Activated CD4-positive, alpha-beta T cell treated with anti-CD3 and anti-CD28 coated beads, Interleukin-2, amount 10 ng/mL, durations not matched to agents 7 days and 5 days (primary cell): ENCODE results near the gene AKAIN1. TPM values are rescaled to one million over a fixed set of nuclear protein-coding genes. Genes with fewer than 3 reads are reported as not detected.

ENCODE experiments used
- CTCF ChIA-PET: fragments of 350-600 bp; sonication (Branson Sonifier 250); formaldehyde crosslinking; loops from one replicate; lab custom pipeline; 2021; ENCODE audit warnings: antibody characterized with exemption; lab: Charles Lee
- POLR2A ChIA-PET: fragments of 350-600 bp; sonication (Branson Sonifier 250); formaldehyde crosslinking; loops from one replicate; lab custom pipeline; 2021; ENCODE audit warnings: antibody characterized with exemption; lab: Charles Lee
- DNase-seq: peaks from one replicate; pipeline ENCODE4 v3.0.0-alpha.2; 2020
- H3K27ac Mint-ChIP-seq: one replicate; pipeline ENCODE4 v1.8.0; 2021; ENCODE audit warnings: mild to moderate bottlenecking, moderate library complexity, mixed read lengths
- H3K27me3 Mint-ChIP-seq: one replicate; pipeline ENCODE4 v1.8.0; 2021; ENCODE audit warnings: mixed read lengths
- H3K36me3 Mint-ChIP-seq: one replicate; pipeline ENCODE4 v1.8.0; 2021; ENCODE audit warnings: low read depth, mixed read lengths
- H3K4me1 Mint-ChIP-seq: one replicate; pipeline ENCODE4 v1.8.0; 2021; ENCODE audit warnings: mixed read lengths
- H3K4me3 Mint-ChIP-seq: one replicate; pipeline ENCODE4 v1.8.0; 2021; ENCODE audit warnings: mild to moderate bottlenecking, moderate library complexity, mixed read lengths
- H3K9me3 Mint-ChIP-seq: one replicate; pipeline ENCODE4 v1.8.0; 2021; ENCODE audit warnings: mixed read lengths
- total RNA-seq, 2 experiments: library from RNA; stranded (reverse); gene quantifications; one replicate each; pipeline ENCODE4 v1.2.3, GENCODE V29; 2021

The AKAIN1 gene
- total RNA-seq, 2 experiments from 2014 or later: not detected

GRCh38 chr18:5195656-5196055, 1.4 kb downstream of the AKAIN1 start:
- Mint-ChIP-seq H3K4me3 (no peak overlapping the region), H3K36me3 (no peaks in the 10 kb centered on the region), H3K4me1 (peaks cover 5% of the 10 kb centered on the region), H3K27ac (no peak overlapping the region), H3K9me3 (no peaks in the 10 kb centered on the region), H3K27me3 (peaks cover 55% of the 10 kb centered on the region)
- no peak for DNase-seq
- ChIA-PET CTCF (no interaction called here), POLR2A (interaction anchor here (0.7 kb wide), 1 partner anchor 60 kb away, joined by 3 read pairs; no protein-coding TSS in a partner anchor)

GRCh38 chr18:5180254-5180653, 16.8 kb downstream of the AKAIN1 start:
- POLR2A ChIA-PET: no interaction called here
- no peak overlapping the region for H3K27ac Mint-ChIP-seq

GRCh38 chr18:5178519-5178918, 18.5 kb downstream of the AKAIN1 start:
- Mint-ChIP-seq H3K4me3 (no peak overlapping the region), H3K4me1 (no peaks in the 10 kb centered on the region), H3K27ac (no peak overlapping the region), H3K27me3 (peaks cover 2% of the 10 kb centered on the region), H3K9me3 (no peaks in the 10 kb centered on the region), H3K36me3 (no peaks in the 10 kb centered on the region)
- DNase-seq: no peak
- ChIA-PET POLR2A (no interaction called here), CTCF (no interaction called here)

More at GRCh38 chr18:5180254-5180653, 16.8 kb downstream of the AKAIN1 start:
- CTCF ChIA-PET: no interaction called here
- Mint-ChIP-seq H3K4me3 (no peak overlapping the region), H3K9me3 (peaks cover 2% of the 10 kb centered on the region), H3K4me1 (no peaks in the 10 kb centered on the region), H3K27me3 (peaks cover 2% of the 10 kb centered on the region), H3K36me3 (no peaks in the 10 kb centered on the region)
- no peak for DNase-seq

- Mint-ChIP-seq H3K36me3 (no peaks in the 10 kb centered on the region), H3K9me3 (peaks cover 9% of the 10 kb centered on the region), H3K27me3 (no peaks in the 10 kb centered on the region), H3K4me1 (no peaks in the 10 kb centered on the region), H3K4me3 (no peak overlapping the region), H3K27ac (no peak overlapping the region)
- ChIA-PET POLR2A (no interaction called here), CTCF (no interaction called here)
- no peak for DNase-seq
Measured at GRCh38 chr18:5175378-5175777, 21.7 kb downstream of the AKAIN1 start.

- Mint-ChIP-seq H3K27me3 (no peaks in the 10 kb centered on the region), H3K36me3 (no peaks in the 10 kb centered on the region), H3K27ac (no peak overlapping the region), H3K4me3 (no peak overlapping the region), H3K4me1 (peaks cover 3% of the 10 kb centered on the region), H3K9me3 (peaks cover 13% of the 10 kb centered on the region)
- CTCF ChIA-PET: no interaction called here
- POLR2A ChIA-PET: no interaction called here
- no peak for DNase-seq
Measured at GRCh38 chr18:5173646-5174045, 23.4 kb downstream of the AKAIN1 start.

- H3K36me3 Mint-ChIP-seq: no peaks in the 10 kb centered on the region
- H3K27me3 Mint-ChIP-seq: no peaks in the 10 kb centered on the region
- POLR2A ChIA-PET: no interaction called here
- DNase-seq: no peak
- H3K4me3 Mint-ChIP-seq: no peak overlapping the region
- no peak overlapping the region for H3K27ac Mint-ChIP-seq
- CTCF ChIA-PET: no interaction called here
- H3K9me3 Mint-ChIP-seq: peaks cover 13% of the 10 kb centered on the region
- H3K4me1 Mint-ChIP-seq: peaks cover 7% of the 10 kb centered on the region
Measured at GRCh38 chr18:5173236-5173635, 23.8 kb downstream of the AKAIN1 start.

- Mint-ChIP-seq H3K4me1 (peaks cover 23% of the 10 kb centered on the region), H3K27me3 (no peaks in the 10 kb centered on the region), H3K4me3 (no peak overlapping the region), H3K27ac (peak overlapping the region; percentile 81), H3K9me3 (peaks cover 13% of the 10 kb centered on the region), H3K36me3 (no peaks in the 10 kb centered on the region)
- ChIA-PET CTCF (no interaction called here), POLR2A (no interaction called here)
- peak; percentile 23 for DNase-seq
Measured at GRCh38 chr18:5167831-5168230, 29.2 kb downstream of the AKAIN1 start.

GRCh38 chr18:5166606-5167280, 30.3 kb downstream of the AKAIN1 start:
- Mint-ChIP-seq H3K4me3 (no peak overlapping the region), H3K36me3 (no peaks in the 10 kb centered on the region), H3K27ac (no peak overlapping the region), H3K9me3 (peaks cover 10% of the 10 kb centered on the region), H3K4me1 (peaks cover 23% of the 10 kb centered on the region), H3K27me3 (no peaks in the 10 kb centered on the region)
- no peak for DNase-seq
- ChIA-PET CTCF (no interaction called here), POLR2A (no interaction called here)

GRCh38 chr18:5164903-5165302, 32.2 kb downstream of the AKAIN1 start:
- CTCF ChIA-PET: no interaction called here
- H3K4me1 Mint-ChIP-seq: peaks cover 24% of the 10 kb centered on the region

GRCh38 chr18:5162111-5162510, 34.9 kb downstream of the AKAIN1 start:
- DNase-seq: no peak
- no peak overlapping the region for H3K27ac Mint-ChIP-seq
- peaks cover 2% of the 10 kb centered on the region for H3K9me3 Mint-ChIP-seq
- H3K4me3 Mint-ChIP-seq: no peak overlapping the region
- ChIA-PET POLR2A (no interaction called here), CTCF (no interaction called here)
- H3K27me3 Mint-ChIP-seq: no peaks in the 10 kb centered on the region
- no peaks in the 10 kb centered on the region for H3K36me3 Mint-ChIP-seq
- H3K4me1 Mint-ChIP-seq: peaks cover 24% of the 10 kb centered on the region

More at GRCh38 chr18:5164903-5165302, 32.2 kb downstream of the AKAIN1 start:
- POLR2A ChIA-PET: no interaction called here
- H3K4me3 Mint-ChIP-seq: no peak overlapping the region
- no peaks in the 10 kb centered on the region for H3K27me3 Mint-ChIP-seq
- peaks cover 4% of the 10 kb centered on the region for H3K9me3 Mint-ChIP-seq
- H3K27ac Mint-ChIP-seq: no peak overlapping the region
- DNase-seq: no peak
- no peaks in the 10 kb centered on the region for H3K36me3 Mint-ChIP-seq

GRCh38 chr18:5159080-5159479, 38.0 kb downstream of the AKAIN1 start:
- peaks cover 2% of the 10 kb centered on the region for H3K9me3 Mint-ChIP-seq
- H3K36me3 Mint-ChIP-seq: no peaks in the 10 kb centered on the region
- H3K27me3 Mint-ChIP-seq: no peaks in the 10 kb centered on the region
- H3K4me3 Mint-ChIP-seq: no peak overlapping the region
- no peak for DNase-seq
- H3K4me1 Mint-ChIP-seq: peaks cover 19% of the 10 kb centered on the region
- CTCF ChIA-PET: interaction anchor here (0.5 kb wide), 1 partner anchor 466 kb away, joined by 3 read pairs; no protein-coding TSS in a partner anchor
- POLR2A ChIA-PET: no interaction called here
- peak overlapping the region; percentile 76 for H3K27ac Mint-ChIP-seq

- Mint-ChIP-seq H3K9me3 (peaks cover 2% of the 10 kb centered on the region), H3K27ac (peak overlapping the region; percentile 6), H3K4me3 (no peak overlapping the region), H3K36me3 (no peaks in the 10 kb centered on the region), H3K27me3 (no peaks in the 10 kb centered on the region), H3K4me1 (peaks cover 19% of the 10 kb centered on the region)
- DNase-seq: no peak
- CTCF ChIA-PET: interaction anchor here (0.5 kb wide), 1 partner anchor 467 kb away, joined by 3 read pairs; no protein-coding TSS in a partner anchor
- POLR2A ChIA-PET: no interaction called here
Measured at GRCh38 chr18:5158587-5158986, 38.5 kb downstream of the AKAIN1 start.

GRCh38 chr18:5158172-5158571, 38.9 kb downstream of the AKAIN1 start:
- Mint-ChIP-seq H3K9me3 (peaks cover 2% of the 10 kb centered on the region), H3K27me3 (no peaks in the 10 kb centered on the region), H3K4me3 (no peak overlapping the region), H3K4me1 (peaks cover 19% of the 10 kb centered on the region), H3K36me3 (no peaks in the 10 kb centered on the region), H3K27ac (peak overlapping the region; percentile 42)
- DNase-seq: no peak
- CTCF ChIA-PET: interaction anchor here (1.3 kb wide), 1 partner anchor 25 kb away, joined by 3 read pairs; no protein-coding TSS in a partner anchor
- POLR2A ChIA-PET: no interaction called here

GRCh38 chr18:5155907-5156287, 41.2 kb downstream of the AKAIN1 start:
- Mint-ChIP-seq H3K9me3 (peaks cover 2% of the 10 kb centered on the region), H3K4me1 (peaks cover 19% of the 10 kb centered on the region), H3K4me3 (no peak overlapping the region), H3K27ac (no peak overlapping the region), H3K27me3 (no peaks in the 10 kb centered on the region), H3K36me3 (no peaks in the 10 kb centered on the region)
- no peak for DNase-seq
- CTCF ChIA-PET: no interaction called here
- POLR2A ChIA-PET: no interaction called here
